HG02623 (cell line): Measurements from ENCODE around the gene TSEN34.
"Not testable (repeated sequence)": the region's sequence is repeated elsewhere in the genome, so short reads cannot be mapped to it uniquely, and the experiment has no call there.

Experiments
- ATAC-seq: cut with Tn5 transposase; IDR thresholded peaks from one replicate; pipeline ENCODE4 v1.9.1; 2021; ENCODE audit warnings: moderate library complexity; ENCODE audit not compliant: unreplicated experiment

The TSEN34 gene

DNA sequence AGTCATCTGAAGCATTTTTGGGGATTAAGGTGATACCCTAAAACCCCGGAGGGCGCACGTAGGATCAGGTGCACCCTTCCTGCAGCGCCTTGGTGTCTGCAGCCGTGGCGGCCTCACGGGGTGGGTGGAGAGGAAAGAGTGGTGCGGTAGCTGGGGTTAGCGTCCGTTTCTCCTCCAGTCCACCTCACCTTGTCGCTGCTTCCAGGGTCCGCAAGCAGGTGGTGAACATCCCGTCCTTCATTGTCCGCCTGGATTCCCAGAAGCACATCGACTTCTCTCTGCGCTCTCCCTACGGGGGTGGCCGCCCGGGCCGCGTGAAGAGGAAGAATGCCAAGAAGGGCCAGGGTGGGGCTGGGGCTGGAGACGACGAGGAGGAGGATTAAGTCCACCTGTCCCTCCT is 16.1 kb downstream of the TSEN34 start:
- ATAC-seq = not testable (repeated sequence)

GRCh38 chr19:54207676-54207982 is 16.5 kb downstream of the TSEN34 start:
- ATAC-seq = peak; percentile 11

GRCh38 chr19:54207983-54208783 is 17.1 kb downstream of the TSEN34 start:
- ATAC-seq = peak; percentile 48

- ATAC-seq = no peak
Observed at GRCh38 chr19:54208784-54209057, 17.6 kb downstream of the TSEN34 start.

DNA sequence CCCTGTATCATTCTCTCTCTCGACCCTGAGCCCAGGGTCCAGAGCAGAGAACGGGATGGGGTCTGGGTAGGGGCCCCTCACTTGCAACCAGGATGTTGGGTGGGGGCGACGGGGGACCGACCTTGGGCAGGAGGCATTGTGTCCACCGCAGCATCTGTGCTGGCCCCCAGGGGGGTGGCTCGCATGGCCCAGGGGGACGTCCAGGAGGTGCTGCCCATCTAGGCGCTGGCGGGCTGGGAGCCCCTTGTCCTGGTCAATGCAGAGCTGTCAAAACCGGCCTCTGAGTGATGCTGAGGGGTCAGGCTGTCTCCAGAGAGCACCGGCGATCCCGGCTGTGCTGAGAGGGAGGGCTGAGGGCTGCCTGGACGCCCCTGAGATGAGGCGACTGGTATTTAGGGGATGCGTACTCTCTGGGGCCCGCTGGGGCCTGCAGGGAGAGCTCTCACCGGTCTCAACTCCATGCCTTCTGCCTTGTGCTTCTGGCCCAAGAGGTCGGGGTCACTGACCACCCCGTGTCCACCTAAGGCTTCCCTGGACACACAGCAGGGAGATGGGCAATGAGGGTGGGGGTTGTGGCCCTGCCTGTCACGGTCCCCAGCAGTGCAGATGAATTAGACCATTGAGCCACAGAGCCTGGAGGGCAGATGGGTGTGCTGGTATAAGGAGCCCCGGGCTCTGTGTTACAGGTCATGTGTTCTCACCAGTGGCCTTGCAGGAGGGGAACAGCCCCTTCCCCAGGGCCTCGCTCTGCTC is 18.1 kb downstream of the TSEN34 start:
- ATAC-seq = no peak

GRCh38 chr19:54209811-54210494 is 18.8 kb downstream of the TSEN34 start:
- no peak for ATAC-seq

- ATAC-seq = no peak
Observed at GRCh38 chr19:54211235-54211634, 20.1 kb downstream of the TSEN34 start.

DNA sequence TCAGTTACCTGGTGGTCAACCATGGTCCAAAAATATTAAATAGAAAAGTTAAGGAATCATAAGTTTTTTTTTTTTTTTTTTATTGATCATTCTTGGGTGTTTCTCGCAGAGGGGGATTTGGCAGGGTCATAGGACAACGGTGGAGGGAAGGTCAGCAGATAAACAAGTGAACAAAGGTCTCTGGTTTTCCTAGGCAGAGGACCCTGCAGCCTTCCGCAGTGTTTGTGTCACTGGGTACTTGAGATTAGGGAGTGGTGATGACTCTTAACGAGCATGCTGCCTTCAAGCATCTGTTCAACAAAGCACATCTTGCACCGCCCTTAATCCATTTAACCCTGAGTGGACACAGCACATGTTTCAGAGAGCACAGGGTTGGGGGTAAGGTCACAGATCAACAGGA is 23.1 kb downstream of the TSEN34 start:
- ATAC-seq = not testable (repeated sequence)

GRCh38 chr19:54214734-54215133 is 23.6 kb downstream of the TSEN34 start:
- not testable (repeated sequence) for ATAC-seq

- no peak for ATAC-seq
Observed at GRCh38 chr19:54216869-54217268, 25.8 kb downstream of the TSEN34 start.

- ATAC-seq = not testable (repeated sequence)
Observed at GRCh38 chr19:54217517-54218247, 26.6 kb downstream of the TSEN34 start.

DNA sequence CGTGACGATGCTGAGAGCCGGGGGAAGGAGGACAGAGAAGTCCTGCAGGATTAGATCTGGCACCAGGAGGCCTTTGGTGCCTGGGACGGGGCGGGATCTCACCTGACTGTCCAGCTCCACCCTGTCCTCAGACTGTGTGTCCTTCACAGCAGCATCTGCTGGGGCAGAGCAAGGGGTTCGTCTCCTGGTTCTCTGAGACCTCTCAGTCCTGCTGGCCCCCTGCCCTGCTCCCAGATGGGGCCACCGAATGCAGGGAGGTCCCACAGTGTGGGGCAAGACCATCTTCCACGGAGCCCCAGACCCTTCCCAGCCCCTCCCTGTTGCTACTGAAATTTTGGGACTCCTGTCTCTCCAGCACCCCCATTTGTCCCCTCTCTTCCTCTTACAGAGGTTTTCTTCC is 27.2 kb downstream of the TSEN34 start:
- ATAC-seq = no peak

DNA sequence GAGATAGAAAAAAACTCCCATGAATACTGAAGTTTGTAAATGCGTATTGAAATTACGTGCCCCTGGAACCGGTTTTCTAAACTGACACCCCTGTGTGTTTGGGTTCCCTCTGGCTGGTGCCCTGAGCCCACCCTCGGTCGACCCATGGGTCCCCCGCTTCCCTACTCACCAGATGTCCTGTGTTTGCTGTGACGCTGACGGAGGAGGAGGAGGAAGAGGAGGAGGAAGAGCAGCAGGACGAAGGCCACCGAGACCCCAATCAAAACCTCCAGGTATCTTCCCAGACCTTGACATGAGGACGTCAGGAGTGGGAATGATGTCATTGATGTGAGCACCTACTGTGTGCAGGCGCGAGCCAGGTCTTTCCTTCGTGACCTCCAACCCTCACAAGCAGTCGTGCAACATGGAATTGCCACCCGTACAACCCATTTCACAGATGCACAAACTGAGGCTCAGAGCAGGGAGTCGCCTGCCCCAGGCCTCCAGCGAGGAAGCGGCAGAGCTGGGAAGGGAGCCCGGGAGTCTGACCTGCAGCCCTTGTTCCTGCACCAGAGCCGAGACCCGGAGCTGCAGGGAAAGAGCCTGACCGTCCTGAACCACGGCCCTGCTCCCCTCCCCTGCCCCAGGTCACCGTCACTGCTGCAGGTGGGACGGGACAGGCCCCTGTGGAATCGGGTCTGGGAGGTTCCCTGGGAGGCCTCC is 28.0 kb downstream of the TSEN34 start:
- no peak for ATAC-seq

- ATAC-seq = not testable (repeated sequence)
Observed at GRCh38 chr19:54219702-54220101, 28.6 kb downstream of the TSEN34 start.

- not testable (repeated sequence) for ATAC-seq
Observed at GRCh38 chr19:54221947-54222346, 30.8 kb downstream of the TSEN34 start.

DNA sequence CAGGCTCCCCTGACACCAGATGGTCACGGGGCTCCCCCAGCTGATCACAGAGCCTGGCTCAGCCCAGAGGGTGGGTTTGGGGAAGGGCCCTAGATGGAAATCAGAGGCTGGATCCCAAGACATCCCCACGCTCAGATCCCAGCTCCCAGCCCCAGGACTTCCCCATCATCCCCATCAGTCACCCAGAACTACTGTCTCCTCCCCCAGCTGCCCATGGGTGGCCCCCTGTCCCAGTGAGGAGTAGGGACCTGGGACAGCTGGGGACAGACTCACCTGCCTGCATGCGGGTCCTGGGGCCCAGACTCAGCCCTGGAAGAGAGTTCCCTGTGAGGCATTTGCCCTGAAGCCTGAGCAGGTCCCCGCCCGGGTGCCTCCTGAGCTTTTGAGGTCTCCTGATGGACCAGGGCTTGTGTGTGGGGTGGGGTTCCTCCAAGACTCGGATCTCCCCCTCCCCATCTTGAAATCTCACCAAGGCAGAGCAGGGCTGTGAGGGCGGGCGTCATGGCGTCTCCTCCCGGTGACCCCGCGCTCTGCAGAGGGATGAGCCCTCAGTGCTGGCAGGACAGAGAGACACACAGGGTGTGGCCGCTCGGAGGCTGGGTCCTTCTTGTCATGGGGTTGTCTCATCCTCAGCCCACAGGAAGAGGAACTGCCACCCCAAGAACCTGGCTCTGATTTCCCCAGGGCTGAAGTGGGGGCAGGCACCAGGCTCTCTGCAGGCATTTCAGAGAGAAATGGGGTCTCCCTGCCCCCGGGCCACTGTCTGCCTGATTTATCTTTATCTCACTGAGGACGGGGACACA is 31.6 kb downstream of the TSEN34 start, which contains the start of gene LILRB3:
Gene LILRB3, minus strand, starts transcription at position 534 of the 803 bp plus-strand sequence. Its CDS starts 31 bp downstream, at position 503.
- ATAC-seq = not testable (repeated sequence)

- not testable (repeated sequence) for ATAC-seq
Observed at GRCh38 chr19:54223277-54223936, 32.3 kb downstream of the TSEN34 start.

- not testable (repeated sequence) for ATAC-seq
Observed at GRCh38 chr19:54223937-54224281, 32.8 kb downstream of the TSEN34 start.

- ATAC-seq = not testable (repeated sequence)
Observed at GRCh38 chr19:54224619-54225018, 33.5 kb downstream of the TSEN34 start.
